A673 (cell line): ENCODE measurements around the gene KCNQ1OT1.

Source experiments
- CTCF ChIP-seq: fragments of 300-800, 200-600 bp; sonication (generic); conservative IDR thresholded peaks from 2 replicates; pipeline ENCODE4 v1.5.1; 2017; ENCODE audit warnings: low read depth, mild to moderate bottlenecking, antibody characterized with exemption, low read length, moderate library complexity, mixed read lengths
- EZH2 ChIP-seq: fragments of 200-600 bp; sonication (generic); IDR thresholded peaks from 2 replicates; pipeline ENCODE4 v1.6.1; 2017; ENCODE audit warnings: borderline replicate concordance, low read depth, mild to moderate bottlenecking, mixed read lengths, antibody characterized with exemption, low read length; ENCODE audit not compliant: poor library complexity, severe bottlenecking

GRCh38 chr11:2704896-2705606 lies 5.3 kb upstream of the KCNQ1OT1 start:
- TF ChIP-seq CTCF = no peak
- no peak for TF ChIP-seq EZH2
